Measurements from ENCODE around the gene NMBR. TPM values are rescaled to one million over a fixed set of nuclear protein-coding genes. Genes with fewer than 3 reads are reported as not detected.
"Not testable (repeated sequence)": the region's sequence is repeated elsewhere in the genome, so short reads cannot be mapped to it uniquely, and the experiment has no call there.

Gene NMBR
- total RNA-seq, 1 experiment from 2014 or later, result not detected

DNA sequence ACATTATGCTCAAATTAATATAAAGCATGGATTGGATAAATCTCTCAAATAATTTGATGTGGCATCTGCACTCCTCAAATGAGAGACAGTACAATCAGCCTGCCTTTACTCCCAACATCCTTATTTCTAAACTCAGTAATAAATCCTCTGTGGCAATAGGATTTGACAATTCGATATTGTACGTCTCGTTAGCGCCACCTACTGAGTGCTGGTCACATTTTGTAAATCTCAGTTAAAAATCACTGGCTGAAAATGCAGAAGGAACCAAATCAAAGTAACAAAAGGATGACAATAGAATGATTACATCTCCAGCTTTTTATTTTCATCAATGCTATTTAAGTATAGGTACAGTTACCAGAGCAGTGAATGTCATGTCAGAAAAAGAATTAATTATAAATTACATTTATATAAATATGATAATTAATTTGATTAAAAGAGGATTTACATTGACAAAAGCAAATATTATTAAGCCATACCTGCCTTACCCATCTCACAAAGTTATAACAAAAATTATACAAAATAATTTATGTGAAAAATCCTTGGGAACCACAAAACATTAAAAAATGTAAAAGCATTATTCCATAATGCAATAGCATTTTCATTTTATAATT, 34.4 kb downstream of the NMBR start:
- Histone ChIP-seq H3K9me2 (replicated peaks; ENCODE audit: insufficient read depth, low read length) (no peaks in the 10 kb centered on the region), H3K4me1 (ENCODE audit: low read length) (no peaks in the 10 kb centered on the region), H3K36me3 (ENCODE audit: insufficient read depth, low read length) (no peaks in the 10 kb centered on the region), H3K9ac (ENCODE audit: low read length) (no peak overlapping the region), H3K4me2 (ENCODE audit: low read depth, low read length, poor library complexity, severe bottlenecking) (no peak overlapping the region), H3K9me3 (ENCODE audit: low read length) (no peaks in the 10 kb centered on the region), H3K4me3 (ENCODE audit: low read length) (no peak overlapping the region), H3K79me2 (ENCODE audit: low read length) (no peaks in the 10 kb centered on the region), H3K27ac (ENCODE audit: low read length) (no peak overlapping the region), H3K27me3 (ENCODE audit: low read length) (no peaks in the 10 kb centered on the region), H2AFZ (ENCODE audit: low read length) (no peak overlapping the region), H4K20me1 (ENCODE audit: insufficient read depth, low read depth, low read length) (no peaks in the 10 kb centered on the region)
- DNase-seq, result peak; percentile 88

DNA sequence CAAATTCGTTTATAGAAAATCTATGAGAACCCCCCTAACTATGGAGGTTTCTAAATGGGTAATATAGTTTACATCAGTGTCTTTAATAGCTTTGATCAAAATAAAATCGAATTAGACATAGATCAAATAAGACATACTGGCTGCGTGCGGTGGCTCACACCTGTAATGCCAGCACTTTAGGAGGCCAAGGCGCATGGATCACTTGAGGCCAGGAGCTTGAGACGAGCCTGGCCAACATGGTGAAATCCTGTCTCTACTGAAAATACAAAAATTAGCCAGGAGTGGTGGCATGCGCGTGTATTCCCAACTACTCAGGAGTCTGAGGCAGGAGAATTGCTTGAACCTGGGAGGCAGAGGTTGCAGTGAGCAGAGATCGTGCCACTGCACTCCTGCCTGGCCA, 36.1 kb downstream of the NMBR start:
- not testable (repeated sequence) for H3K4me1 ChIP-seq (ENCODE audit: low read length); H4K20me1 ChIP-seq (ENCODE audit: insufficient read depth, low read depth, low read length); H3K36me3 ChIP-seq (ENCODE audit: insufficient read depth, low read length); H3K9me3 ChIP-seq (ENCODE audit: low read length); H3K79me2 ChIP-seq (ENCODE audit: low read length); DNase-seq; H3K4me3 ChIP-seq (ENCODE audit: low read length); H3K9me2 ChIP-seq (replicated peaks; ENCODE audit: insufficient read depth, low read length); H3K27me3 ChIP-seq (ENCODE audit: low read length); H3K27ac ChIP-seq (ENCODE audit: low read length); H3K9ac ChIP-seq (ENCODE audit: low read length); H3K4me2 ChIP-seq (ENCODE audit: low read depth, low read length, poor library complexity, severe bottlenecking); H2AFZ ChIP-seq (ENCODE audit: low read length)

- not testable (repeated sequence) for H3K4me1 ChIP-seq (ENCODE audit: low read length); H3K36me3 ChIP-seq (ENCODE audit: insufficient read depth, low read length); H3K27me3 ChIP-seq (ENCODE audit: low read length); H3K9ac ChIP-seq (ENCODE audit: low read length); H3K9me2 ChIP-seq (replicated peaks; ENCODE audit: insufficient read depth, low read length); H3K4me2 ChIP-seq (ENCODE audit: low read depth, low read length, poor library complexity, severe bottlenecking); H2AFZ ChIP-seq (ENCODE audit: low read length); DNase-seq; H3K79me2 ChIP-seq (ENCODE audit: low read length); H4K20me1 ChIP-seq (ENCODE audit: insufficient read depth, low read depth, low read length); H3K27ac ChIP-seq (ENCODE audit: low read length); H3K9me3 ChIP-seq (ENCODE audit: low read length); H3K4me3 ChIP-seq (ENCODE audit: low read length)
Observed at GRCh38 chr6:142104820-142105219, 42.1 kb downstream of the NMBR start.

DNA sequence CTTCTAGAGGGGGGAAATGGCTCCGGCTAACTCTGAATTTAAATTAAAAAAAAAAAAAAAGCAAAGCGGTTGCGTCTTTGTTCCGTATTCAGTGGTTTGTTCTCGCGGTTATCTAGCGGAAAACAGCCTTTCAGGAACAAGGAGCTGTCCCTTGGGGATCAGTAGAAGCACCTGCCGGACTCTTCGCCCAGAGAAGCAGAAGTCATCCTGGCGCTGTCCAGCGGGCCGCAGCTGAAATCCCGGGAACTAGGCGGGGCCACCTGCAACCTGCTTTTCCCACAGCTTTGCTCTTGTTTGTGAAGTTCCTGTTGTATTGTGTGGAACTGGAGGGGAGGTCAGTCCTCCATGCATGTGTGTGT, 58.1 kb downstream of the NMBR start:
- H3K36me3 ChIP-seq (ENCODE audit: insufficient read depth, low read length), result no peaks in the 10 kb centered on the region
- H2AFZ ChIP-seq (ENCODE audit: low read length), result no peak overlapping the region
- DNase-seq, result no peak
- H3K9me3 ChIP-seq (ENCODE audit: low read length), result no peaks in the 10 kb centered on the region
- no peaks in the 10 kb centered on the region for H3K79me2 ChIP-seq (ENCODE audit: low read length)
- no peaks in the 10 kb centered on the region for H4K20me1 ChIP-seq (ENCODE audit: insufficient read depth, low read depth, low read length)
- no peaks in the 10 kb centered on the region for H3K4me1 ChIP-seq (ENCODE audit: low read length)
- no peak overlapping the region for H3K27ac ChIP-seq (ENCODE audit: low read length)
- H3K9me2 ChIP-seq (replicated peaks; ENCODE audit: insufficient read depth, low read length), result no peaks in the 10 kb centered on the region
- no peak overlapping the region for H3K9ac ChIP-seq (ENCODE audit: low read length)
- no peak overlapping the region for H3K4me2 ChIP-seq (ENCODE audit: low read depth, low read length, poor library complexity, severe bottlenecking)
- no peak overlapping the region for H3K4me3 ChIP-seq (ENCODE audit: low read length)
- H3K27me3 ChIP-seq (ENCODE audit: low read length), result no peaks in the 10 kb centered on the region

- H3K9ac ChIP-seq (ENCODE audit: low read length), result no peak overlapping the region
- DNase-seq, result no peak
- H3K27me3 ChIP-seq (ENCODE audit: low read length), result no peaks in the 10 kb centered on the region
- no peak overlapping the region for H2AFZ ChIP-seq (ENCODE audit: low read length)
- no peak overlapping the region for H3K4me2 ChIP-seq (ENCODE audit: low read depth, low read length, poor library complexity, severe bottlenecking)
- no peaks in the 10 kb centered on the region for H3K79me2 ChIP-seq (ENCODE audit: low read length)
- H4K20me1 ChIP-seq (ENCODE audit: insufficient read depth, low read depth, low read length), result no peaks in the 10 kb centered on the region
- no peaks in the 10 kb centered on the region for H3K4me1 ChIP-seq (ENCODE audit: low read length)
- no peaks in the 10 kb centered on the region for H3K9me3 ChIP-seq (ENCODE audit: low read length)
- no peak overlapping the region for H3K27ac ChIP-seq (ENCODE audit: low read length)
- no peaks in the 10 kb centered on the region for H3K9me2 ChIP-seq (replicated peaks; ENCODE audit: insufficient read depth, low read length)
- H3K36me3 ChIP-seq (ENCODE audit: insufficient read depth, low read length), result no peaks in the 10 kb centered on the region
- no peak overlapping the region for H3K4me3 ChIP-seq (ENCODE audit: low read length)
Observed at GRCh38 chr6:142087950-142088857, 58.7 kb downstream of the NMBR start.

GRCh38 chr6:142079130-142079529, 67.8 kb downstream of the NMBR start:
- no peak for DNase-seq
- no peaks in the 10 kb centered on the region for H3K9me3 ChIP-seq (ENCODE audit: low read length)
- no peaks in the 10 kb centered on the region for H3K9me2 ChIP-seq (replicated peaks; ENCODE audit: insufficient read depth, low read length)
- H3K4me3 ChIP-seq (ENCODE audit: low read length), result no peak overlapping the region
- no peaks in the 10 kb centered on the region for H3K27me3 ChIP-seq (ENCODE audit: low read length)
- no peak overlapping the region for H3K27ac ChIP-seq (ENCODE audit: low read length)
- no peak overlapping the region for H2AFZ ChIP-seq (ENCODE audit: low read length)
- no peak overlapping the region for H3K4me2 ChIP-seq (ENCODE audit: low read depth, low read length, poor library complexity, severe bottlenecking)
- H3K79me2 ChIP-seq (ENCODE audit: low read length), result no peaks in the 10 kb centered on the region
- no peaks in the 10 kb centered on the region for H3K36me3 ChIP-seq (ENCODE audit: insufficient read depth, low read length)
- no peaks in the 10 kb centered on the region for H3K4me1 ChIP-seq (ENCODE audit: low read length)
- no peak overlapping the region for H3K9ac ChIP-seq (ENCODE audit: low read length)
- H4K20me1 ChIP-seq (ENCODE audit: insufficient read depth, low read depth, low read length), result no peaks in the 10 kb centered on the region

DNA sequence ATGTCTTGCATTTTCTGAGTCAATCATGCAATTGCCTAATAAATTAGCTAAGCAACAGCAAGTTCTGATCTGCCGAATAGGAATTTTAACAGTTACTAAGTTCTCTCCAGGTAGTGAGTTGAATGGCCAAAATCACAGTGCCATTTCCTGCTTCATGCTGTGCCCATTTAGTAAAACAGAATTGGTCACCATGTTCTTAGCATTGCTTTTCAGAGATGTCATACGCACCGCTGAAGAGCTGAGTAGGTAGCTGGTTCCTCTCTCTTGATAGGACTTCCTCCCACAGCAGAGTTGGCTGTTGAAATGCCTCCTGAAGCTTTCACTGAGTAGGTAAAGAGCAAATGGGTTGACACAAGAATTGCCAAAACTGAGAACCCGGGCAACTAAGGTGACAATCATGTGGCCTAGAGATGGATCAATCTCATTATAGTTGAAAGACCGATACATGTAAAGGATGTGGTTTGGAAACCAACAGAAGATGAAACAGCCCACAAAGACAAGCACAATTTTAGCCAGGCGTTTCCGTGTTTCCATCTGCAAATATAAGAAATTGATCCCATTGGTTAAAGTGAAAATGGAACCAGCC, 71.3 kb downstream of the NMBR start:
- DNase-seq, result no peak
- no peak overlapping the region for H2AFZ ChIP-seq (ENCODE audit: low read length)
- H3K4me2 ChIP-seq (ENCODE audit: low read depth, low read length, poor library complexity, severe bottlenecking), result no peak overlapping the region
- no peaks in the 10 kb centered on the region for H3K79me2 ChIP-seq (ENCODE audit: low read length)
- H3K27ac ChIP-seq (ENCODE audit: low read length), result no peak overlapping the region
- no peaks in the 10 kb centered on the region for H3K9me3 ChIP-seq (ENCODE audit: low read length)
- no peaks in the 10 kb centered on the region for H3K9me2 ChIP-seq (replicated peaks; ENCODE audit: insufficient read depth, low read length)
- H3K4me3 ChIP-seq (ENCODE audit: low read length), result no peak overlapping the region
- H4K20me1 ChIP-seq (ENCODE audit: insufficient read depth, low read depth, low read length), result no peaks in the 10 kb centered on the region
- H3K4me1 ChIP-seq (ENCODE audit: low read length), result no peaks in the 10 kb centered on the region
- H3K27me3 ChIP-seq (ENCODE audit: low read length), result no peaks in the 10 kb centered on the region
- H3K9ac ChIP-seq (ENCODE audit: low read length), result no peak overlapping the region
- H3K36me3 ChIP-seq (ENCODE audit: insufficient read depth, low read length), result no peaks in the 10 kb centered on the region

- no peaks in the 10 kb centered on the region for H3K79me2 ChIP-seq (ENCODE audit: low read length)
- DNase-seq, result no peak
- no peak overlapping the region for H3K27ac ChIP-seq (ENCODE audit: low read length)
Observed at GRCh38 chr6:142074516-142074915, 72.4 kb downstream of the NMBR start.

More at GRCh38 chr6:142074516-142074915, 72.4 kb downstream of the NMBR start:
- Histone ChIP-seq H3K9me2 (replicated peaks; ENCODE audit: insufficient read depth, low read length) (no peaks in the 10 kb centered on the region), H3K9me3 (ENCODE audit: low read length) (no peaks in the 10 kb centered on the region), H3K36me3 (ENCODE audit: insufficient read depth, low read length) (no peaks in the 10 kb centered on the region), H2AFZ (ENCODE audit: low read length) (no peak overlapping the region), H3K27me3 (ENCODE audit: low read length) (no peaks in the 10 kb centered on the region), H3K4me2 (ENCODE audit: low read depth, low read length, poor library complexity, severe bottlenecking) (no peak overlapping the region), H3K4me1 (ENCODE audit: low read length) (no peaks in the 10 kb centered on the region), H4K20me1 (ENCODE audit: insufficient read depth, low read depth, low read length) (no peaks in the 10 kb centered on the region), H3K9ac (ENCODE audit: low read length) (no peak overlapping the region), H3K4me3 (ENCODE audit: low read length) (no peak overlapping the region)

Data from Karpas-422 (cell line).